ENCODE data around the gene UNC13D.

DNA sequence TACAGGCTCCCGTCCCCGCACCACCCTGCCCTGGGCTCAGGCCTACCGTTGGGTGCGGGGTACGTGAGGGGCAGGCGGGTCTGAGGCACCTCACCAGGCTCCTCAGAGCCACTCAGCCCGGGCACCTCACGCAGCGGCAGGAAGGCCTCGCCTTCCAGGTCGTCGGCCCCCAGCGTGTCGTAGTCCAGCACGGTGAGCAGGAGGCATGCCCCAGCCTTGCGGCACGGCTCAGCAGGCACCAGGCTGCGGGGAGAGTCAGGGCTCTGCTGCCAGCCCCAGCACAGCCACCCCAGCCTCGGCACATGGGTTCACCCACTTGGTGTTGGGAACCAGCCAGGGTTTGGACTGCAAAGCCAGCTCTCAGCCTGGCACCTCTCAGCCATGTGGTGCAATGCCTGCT, 15.5 kb downstream of the UNC13D start:
- TF ChIP-seq, protein P1, sequence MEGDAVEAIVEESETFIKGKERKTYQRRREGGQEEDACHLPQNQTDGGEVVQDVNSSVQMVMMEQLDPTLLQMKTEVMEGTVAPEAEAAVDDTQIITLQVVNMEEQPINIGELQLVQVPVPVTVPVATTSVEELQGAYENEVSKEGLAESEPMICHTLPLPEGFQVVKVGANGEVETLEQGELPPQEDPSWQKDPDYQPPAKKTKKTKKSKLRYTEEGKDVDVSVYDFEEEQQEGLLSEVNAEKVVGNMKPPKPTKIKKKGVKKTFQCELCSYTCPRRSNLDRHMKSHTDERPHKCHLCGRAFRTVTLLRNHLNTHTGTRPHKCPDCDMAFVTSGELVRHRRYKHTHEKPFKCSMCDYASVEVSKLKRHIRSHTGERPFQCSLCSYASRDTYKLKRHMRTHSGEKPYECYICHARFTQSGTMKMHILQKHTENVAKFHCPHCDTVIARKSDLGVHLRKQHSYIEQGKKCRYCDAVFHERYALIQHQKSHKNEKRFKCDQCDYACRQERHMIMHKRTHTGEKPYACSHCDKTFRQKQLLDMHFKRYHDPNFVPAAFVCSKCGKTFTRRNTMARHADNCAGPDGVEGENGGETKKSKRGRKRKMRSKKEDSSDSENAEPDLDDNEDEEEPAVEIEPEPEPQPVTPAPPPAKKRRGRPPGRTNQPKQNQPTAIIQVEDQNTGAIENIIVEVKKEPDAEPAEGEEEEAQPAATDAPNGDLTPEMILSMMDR (optimal IDR thresholded peaks at IDR 0.05 in 1 of 3, IDR thresholded peaks at IDR 0.05 in 1 of 3, conservative IDR thresholded peaks at IDR 0.05 in 1 of 3; ENCODE audit: extremely low read depth in 1 of 3, insufficient read depth in 2 of 3, low read length in 3 of 3), result no peak
- TF ChIP-seq EZH2 (IDR thresholded peaks at IDR 0.05; ENCODE audit: low read length), result no peak
